ENCODE data around the gene NMT1. TPM values are rescaled to one million over a fixed set of nuclear protein-coding genes. Genes with fewer than 3 reads are reported as not detected.

The NMT1 gene
- total RNA-seq, 2 donors from 2014 or later = 44.6 to 52.7 TPM

GRCh38 chr17:45136846-45137560, 75.9 kb downstream of the NMT1 start:
- no peak for TF ChIP-seq CTCF (IDR thresholded peaks at IDR 0.05)
- Histone ChIP-seq H3K9me3 (no peaks in the 10 kb centered on the region), H3K27me3 (no peaks in the 10 kb centered on the region), H3K4me3 (no peak overlapping the region), H3K4me1 (peaks cover 0 to 18% of the 10 kb centered on the region in 2 donors), H3K27ac (no peak overlapping the region), H3K36me3 (no peaks in the 10 kb centered on the region)
- DNase-seq (ENCODE audit: low spot score) = no peak

GRCh38 chr17:45137561-45138305, 76.6 kb downstream of the NMT1 start:
- Histone ChIP-seq H3K4me1 (peaks cover 0 to 18% of the 10 kb centered on the region in 2 donors), H3K27me3 (no peaks in the 10 kb centered on the region), H3K9me3 (no peaks in the 10 kb centered on the region), H3K4me3 (no peak overlapping the region), H3K27ac (no peak overlapping the region), H3K36me3 (no peaks in the 10 kb centered on the region)
- no peak for TF ChIP-seq CTCF (IDR thresholded peaks at IDR 0.05)
- DNase-seq (ENCODE audit: low spot score) = no peak

- Histone ChIP-seq H3K27me3 (no peaks in the 10 kb centered on the region), H3K4me1 (peaks cover 0 to 27% of the 10 kb centered on the region in 2 donors), H3K4me3 (no peak overlapping the region), H3K9me3 (no peaks in the 10 kb centered on the region), H3K36me3 (no peaks in the 10 kb centered on the region), H3K27ac (no peak overlapping the region)
- TF ChIP-seq CTCF (IDR thresholded peaks at IDR 0.05) = no peak
- no peak for DNase-seq (ENCODE audit: low spot score)
Measured at GRCh38 chr17:45138911-45139532, 77.9 kb downstream of the NMT1 start.

- TF ChIP-seq CTCF (IDR thresholded peaks at IDR 0.05) = no peak
- Histone ChIP-seq H3K27ac (no peak overlapping the region), H3K27me3 (no peaks in the 10 kb centered on the region), H3K36me3 (no peaks in the 10 kb centered on the region), H3K4me3 (no peak overlapping the region), H3K4me1 (peaks cover 0 to 31% of the 10 kb centered on the region in 2 donors), H3K9me3 (no peaks in the 10 kb centered on the region)
- no peak for DNase-seq (ENCODE audit: low spot score)
Measured at GRCh38 chr17:45139533-45139920, 78.4 kb downstream of the NMT1 start.

GRCh38 chr17:45143094-45143670, 82.1 kb downstream of the NMT1 start:
- H3K4me1 ChIP-seq = peaks cover 0 to 33% of the 10 kb centered on the region in 2 donors
- no peak for TF ChIP-seq CTCF (IDR thresholded peaks at IDR 0.05)
- no peaks in the 10 kb centered on the region for H3K36me3 ChIP-seq
- no peaks in the 10 kb centered on the region for H3K27me3 ChIP-seq
- no peaks in the 10 kb centered on the region for H3K9me3 ChIP-seq
- no peak for DNase-seq (ENCODE audit: low spot score)
- H3K4me3 ChIP-seq = peak overlapping the region in 1 of 2 donors; percentile 55
- peak overlapping the region; percentile 86 to 92 for H3K27ac ChIP-seq
